DMS114 treated with DMSO at 0.1 percent for 48 hours (cell line): Measurements from ENCODE around the gene XK.
"Not testable (repeated sequence)": the region's sequence is repeated elsewhere in the genome, so short reads cannot be mapped to it uniquely, and the experiment has no call there.

Experiments used
- DNase-seq: peaks from one replicate; lab custom pipeline; 2025; ENCODE audit not compliant: unreplicated experiment; lab: John Stamatoyannopoulos, UW

XK gene, protein sequence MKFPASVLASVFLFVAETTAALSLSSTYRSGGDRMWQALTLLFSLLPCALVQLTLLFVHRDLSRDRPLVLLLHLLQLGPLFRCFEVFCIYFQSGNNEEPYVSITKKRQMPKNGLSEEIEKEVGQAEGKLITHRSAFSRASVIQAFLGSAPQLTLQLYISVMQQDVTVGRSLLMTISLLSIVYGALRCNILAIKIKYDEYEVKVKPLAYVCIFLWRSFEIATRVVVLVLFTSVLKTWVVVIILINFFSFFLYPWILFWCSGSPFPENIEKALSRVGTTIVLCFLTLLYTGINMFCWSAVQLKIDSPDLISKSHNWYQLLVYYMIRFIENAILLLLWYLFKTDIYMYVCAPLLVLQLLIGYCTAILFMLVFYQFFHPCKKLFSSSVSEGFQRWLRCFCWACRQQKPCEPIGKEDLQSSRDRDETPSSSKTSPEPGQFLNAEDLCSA

DNA sequence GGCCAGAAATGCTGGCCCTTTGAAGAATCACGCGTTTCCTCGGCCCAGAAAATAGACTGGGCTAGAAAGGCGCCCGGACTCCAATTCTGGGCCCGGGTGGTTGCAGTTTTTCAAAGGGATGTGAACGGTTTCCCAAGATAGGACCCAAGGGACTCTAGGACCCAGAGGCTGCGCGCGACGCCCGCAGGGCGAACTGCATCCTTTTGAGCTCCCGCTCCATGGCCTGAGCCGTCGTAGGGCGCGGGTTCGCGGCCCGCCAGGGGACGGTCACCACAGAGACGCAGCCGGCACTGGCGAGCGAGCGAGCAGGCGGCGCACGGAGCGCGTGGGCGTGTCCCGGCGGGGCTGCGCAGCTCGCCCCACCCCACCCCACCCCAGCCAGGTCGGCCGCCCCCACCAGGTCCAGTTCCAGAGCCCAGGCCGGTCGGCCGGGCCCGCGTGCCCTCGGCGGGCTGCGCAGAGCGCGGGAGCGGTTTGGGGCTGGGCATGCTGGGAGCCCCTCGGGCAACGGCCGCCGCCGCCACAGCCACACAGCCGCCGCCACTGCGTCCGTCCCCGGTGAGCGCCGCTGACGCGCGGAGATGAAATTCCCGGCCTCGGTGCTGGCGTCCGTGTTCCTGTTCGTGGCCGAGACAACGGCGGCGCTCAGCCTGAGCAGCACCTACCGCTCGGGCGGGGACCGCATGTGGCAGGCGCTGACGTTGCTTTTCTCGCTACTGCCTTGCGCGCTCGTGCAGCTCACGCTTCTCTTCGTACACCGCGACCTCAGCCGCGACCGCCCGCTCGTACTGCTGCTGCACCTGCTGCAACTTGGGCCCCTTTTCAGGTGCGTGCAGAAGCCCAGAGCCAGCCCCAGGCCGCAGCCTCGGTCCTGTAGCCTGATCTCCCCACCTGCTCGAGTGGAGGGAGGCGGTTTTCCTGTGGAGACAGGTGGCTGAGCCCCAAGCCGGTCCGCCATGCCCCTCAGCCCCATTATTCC, at the start of gene XK:
XK (plus strand) TSS at position 411 of the 979 bp plus-strand sequence; CDS start at position 582, 171 bp downstream.
- DNase-seq: peak; percentile 12

DNA sequence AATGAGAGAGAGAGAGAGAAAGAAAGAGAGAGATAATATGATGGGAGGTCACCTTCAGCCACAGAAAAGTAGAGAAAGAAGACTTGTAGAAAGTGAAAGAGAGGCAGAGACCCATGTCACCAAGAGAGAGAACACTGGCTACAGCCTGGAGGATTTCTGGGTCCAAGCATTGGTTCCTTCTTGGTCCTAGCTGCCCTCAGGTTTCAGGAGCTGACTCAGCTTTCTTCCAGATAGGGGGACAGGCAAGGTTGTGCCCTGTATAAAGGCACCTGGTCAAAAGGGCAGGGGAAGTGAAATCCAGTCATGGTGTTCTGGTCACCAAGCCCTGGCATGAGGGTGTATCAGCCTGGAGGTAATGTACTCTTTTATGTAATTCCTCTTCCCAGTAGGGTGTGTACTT, 47.5 kb upstream of the XK start:
- no peak for DNase-seq

DNA sequence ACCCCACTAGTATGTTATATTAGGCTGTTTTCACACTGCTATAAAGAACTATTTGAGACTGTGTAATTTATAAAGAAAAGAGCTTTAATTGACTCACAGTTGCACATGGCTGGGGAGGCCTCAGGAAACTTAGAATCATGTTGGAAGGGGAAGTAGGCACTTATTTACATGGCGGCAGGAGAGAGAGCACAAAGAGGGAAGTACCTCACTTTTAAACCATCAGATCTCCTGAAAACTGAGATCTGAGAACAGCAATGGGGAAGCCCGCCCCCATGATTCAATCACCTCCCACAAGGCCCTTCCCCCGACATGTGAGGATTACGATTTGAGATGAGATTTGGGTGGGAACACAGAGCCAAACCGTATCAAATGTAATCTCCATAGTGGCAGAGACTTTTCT, 45.4 kb upstream of the XK start:
- no peak for DNase-seq

DNA sequence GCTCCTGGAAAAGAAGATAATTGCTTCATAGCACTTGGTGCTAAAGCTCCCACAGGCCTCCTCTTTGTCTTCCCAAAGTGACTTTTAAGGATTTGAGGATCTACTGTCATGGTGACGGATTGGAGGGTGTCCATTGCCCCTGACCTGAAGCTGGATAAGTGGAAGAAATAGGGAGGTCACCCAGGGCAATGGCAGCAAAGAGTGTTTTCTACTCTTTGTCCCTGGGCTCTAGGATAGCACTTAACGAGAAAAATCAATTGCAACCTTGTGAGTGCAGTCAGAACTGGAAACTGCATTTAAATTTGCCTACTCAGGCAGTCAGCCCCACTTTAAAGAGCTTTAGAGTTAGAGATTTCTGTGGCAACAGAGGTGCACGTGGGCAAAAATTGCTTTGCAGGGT, 43.7 kb upstream of the XK start:
- no peak for DNase-seq

DNA sequence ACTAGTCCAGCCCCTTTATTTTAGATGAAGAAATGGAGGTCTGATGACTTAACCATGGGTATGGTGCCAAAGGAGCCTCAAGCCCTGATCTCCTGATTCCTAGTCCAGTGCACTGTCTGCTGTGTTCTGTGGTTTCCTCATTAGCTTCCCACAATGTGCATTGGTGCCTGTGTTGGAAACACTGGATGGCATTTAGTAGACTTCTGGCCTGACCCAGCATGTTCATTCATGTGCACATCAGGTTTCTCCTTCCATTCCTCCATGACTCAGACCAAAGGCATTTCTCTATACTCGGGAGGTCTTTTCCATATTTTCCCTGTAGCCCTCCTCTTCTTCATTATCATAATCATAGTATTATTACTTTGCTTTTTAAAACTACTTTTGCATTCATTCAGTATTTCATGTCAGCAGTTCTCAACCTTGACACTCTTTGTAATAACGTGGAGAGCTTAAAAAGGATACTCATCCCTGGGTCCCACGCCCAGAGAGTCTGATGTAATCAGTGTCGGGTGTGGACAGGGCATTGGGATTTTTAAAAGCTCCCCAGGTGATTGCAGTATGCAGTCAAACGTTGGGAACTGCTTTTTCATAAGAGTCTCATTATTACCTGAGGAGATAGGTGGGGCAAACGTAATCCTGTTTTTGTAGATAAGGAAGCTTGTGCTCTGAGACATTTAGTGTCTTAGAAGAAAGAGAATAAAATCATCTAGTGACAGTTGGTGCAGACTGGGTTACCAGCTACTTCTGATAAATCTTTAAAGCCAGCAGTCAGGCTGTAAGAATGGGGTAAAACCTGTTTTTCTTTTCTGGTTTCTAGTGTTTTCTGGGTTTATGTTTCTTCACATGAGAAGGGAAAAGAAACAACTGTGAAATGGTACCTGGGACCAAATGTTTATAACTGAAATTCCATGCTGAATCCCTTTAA, 40.9 kb upstream of the XK start:
- DNase-seq: no peak

DNA sequence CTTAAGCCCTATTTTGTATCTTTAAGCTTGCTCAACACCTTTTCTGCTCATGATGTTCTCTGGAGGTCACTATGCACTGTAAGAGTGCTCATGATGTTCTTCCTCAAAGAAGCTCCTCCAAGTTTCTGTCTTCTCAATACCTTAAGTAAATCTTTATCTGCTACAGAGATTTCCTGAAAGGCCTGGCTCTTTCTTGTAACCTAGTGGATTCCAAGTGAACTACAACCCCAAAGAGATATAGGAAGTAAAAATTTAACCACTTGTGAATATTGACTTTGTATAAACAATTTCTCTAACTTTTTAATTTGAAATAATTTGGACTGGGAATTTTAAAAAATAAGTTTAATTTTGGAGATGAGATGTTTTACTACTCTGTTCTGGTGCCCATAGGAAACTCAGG, 39.3 kb upstream of the XK start:
- DNase-seq: no peak

DNA sequence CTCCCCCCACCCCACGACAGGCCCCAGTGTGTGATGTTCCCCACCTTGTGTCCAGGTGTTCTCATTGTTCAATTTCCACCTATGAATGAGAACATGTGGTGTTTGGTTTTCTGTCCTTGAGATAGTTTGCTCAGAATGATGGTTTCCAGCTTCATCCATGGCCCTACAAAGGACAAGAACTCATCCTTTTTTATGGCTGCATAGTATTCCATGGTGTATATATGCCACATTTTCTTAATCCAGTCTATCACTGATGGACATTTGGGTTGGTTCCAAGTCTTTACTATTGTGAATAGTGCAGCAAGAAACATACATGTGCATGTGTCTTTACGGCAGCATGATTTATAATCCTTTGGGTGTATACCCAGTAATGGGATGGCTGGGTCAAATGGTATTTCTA, 34.7 kb upstream of the XK start:
- not testable (repeated sequence) for DNase-seq

DNA sequence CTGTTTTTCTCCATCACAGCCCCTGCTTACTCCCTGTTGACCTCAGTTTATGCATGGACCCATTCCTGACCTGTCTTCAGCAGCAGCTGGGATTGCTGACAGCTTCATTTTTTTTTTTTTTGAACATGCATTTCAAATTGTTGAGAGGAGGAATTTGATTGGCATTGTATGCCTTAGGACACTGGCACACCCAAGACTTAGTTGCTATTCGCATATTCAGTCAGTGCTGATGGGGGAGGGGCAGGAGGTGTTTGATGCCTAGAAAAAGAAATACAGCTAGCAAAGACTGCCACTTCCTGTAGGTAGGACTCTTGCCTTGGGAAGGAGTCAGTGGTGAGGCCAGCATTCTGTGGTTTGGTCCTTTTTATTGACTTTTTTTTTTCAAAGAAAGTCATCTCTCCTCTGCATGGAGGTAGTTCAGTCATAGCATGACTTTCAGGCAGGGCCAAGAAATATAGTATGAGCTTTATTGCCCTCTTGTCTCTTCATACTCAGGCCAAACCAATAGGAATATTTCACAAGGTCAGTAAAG, 33.6 kb upstream of the XK start:
- no peak for DNase-seq

DNA sequence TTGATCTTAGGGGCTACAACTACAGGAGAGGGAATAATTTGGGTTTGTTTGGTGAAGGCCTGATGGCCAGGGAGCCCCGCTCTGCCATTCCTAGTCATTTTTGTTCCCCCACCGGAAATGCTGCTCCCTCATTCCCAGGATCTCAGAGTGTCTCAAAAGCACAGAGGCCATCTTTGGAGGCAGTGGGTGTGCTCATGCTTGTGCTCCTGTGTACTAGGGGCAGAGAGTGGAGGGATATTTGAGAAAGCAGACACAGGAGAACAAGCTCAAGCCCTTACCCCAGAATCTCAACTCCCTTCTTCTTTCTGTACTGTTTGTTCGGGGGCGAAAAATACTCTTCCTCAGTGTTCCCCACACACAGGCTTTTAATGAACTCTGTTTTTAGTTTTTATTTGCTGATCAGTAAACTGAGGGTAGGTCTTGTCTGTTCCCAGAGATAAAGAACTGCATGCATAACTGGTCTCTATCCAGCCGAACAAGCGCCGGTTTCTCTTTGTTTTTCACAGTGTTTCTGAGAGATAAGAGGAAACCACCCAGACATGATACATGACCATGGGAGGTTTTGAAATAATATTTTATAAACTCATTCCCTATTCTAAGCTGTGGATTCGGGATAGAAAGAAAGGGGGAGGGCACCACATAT, 32.9 kb upstream of the XK start:
- DNase-seq: no peak

DNA sequence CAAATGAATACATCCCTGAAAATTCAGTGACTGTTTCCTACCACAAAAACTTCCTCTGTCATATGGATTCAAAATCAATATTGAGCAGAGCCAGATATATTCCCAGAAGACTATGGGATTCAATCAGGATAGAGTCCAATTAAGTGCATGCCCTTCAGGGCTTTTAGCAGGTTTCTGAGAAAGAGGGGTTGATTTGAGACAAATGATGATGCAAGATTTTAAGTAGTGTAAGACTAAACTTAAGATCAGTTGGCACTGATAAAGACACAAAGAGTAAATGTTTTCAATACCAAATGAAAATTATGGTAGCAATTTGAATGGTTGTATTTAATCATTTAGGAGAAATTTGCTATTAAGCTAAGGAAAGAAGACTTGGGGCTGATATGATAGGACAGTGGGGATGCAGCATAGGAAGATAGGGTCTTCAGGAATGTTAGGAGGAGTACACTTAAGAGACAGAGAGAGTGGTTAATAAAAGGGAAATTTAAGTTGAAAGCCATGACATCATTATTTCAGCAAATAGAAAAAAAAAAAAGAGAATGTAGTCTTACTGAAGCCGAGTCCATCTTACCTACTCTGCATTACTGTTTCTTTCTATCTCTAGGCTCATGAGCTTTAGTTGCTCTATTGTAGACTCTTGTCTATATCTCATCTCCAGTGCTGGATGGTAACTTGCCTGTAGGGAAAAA, 32.0 kb upstream of the XK start:
- DNase-seq: no peak

DNA sequence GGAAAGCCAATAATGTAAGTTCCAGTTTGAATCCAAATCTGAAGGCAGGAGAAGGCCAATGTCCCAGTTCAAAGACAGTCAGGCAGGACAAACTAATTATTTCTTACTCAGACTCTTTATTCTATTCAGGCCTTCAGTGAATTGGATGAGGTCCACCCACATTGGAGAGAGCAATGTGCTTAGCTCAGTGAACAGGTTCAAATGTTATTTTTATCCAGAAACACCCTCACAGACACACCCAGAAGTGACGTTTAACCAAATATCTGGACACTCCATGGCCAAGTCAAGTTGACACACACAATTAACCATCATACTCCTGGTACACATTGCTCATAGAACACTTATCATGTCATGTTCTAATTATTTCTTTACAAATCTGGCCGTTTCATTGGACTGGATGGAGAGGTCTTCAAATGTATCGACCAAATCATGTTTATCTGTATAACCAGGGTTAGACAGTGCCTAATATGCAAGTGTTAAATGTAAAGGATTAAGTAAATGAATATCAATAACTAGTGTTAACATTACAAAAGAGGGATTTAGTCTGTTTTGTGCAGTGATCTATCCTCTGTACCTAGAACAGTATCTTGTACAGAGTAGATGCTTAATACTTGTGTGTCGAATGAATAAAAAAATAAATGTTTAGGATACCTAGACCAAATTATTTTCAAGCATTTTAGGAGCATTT, 27.1 kb upstream of the XK start:
- no peak for DNase-seq

DNA sequence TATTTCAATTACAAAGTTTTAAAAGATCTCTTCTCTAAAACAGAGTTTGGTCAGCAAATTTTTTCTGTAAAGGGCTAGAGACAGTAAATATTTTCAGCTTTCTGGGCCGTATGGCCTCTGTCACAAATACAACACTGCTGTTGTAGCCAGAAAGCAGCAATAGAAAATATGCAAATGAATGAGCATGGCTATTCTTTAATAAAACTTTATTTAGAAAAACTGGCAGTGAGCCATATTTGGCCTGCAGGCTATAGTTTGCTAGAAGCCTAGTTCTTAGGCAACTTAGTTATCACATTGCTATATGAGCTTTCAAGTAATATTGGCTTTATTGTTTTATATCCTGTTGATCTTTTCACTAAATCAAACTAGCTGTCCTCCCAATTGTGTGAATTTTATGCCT, 26.5 kb upstream of the XK start:
- no peak for DNase-seq

DNA sequence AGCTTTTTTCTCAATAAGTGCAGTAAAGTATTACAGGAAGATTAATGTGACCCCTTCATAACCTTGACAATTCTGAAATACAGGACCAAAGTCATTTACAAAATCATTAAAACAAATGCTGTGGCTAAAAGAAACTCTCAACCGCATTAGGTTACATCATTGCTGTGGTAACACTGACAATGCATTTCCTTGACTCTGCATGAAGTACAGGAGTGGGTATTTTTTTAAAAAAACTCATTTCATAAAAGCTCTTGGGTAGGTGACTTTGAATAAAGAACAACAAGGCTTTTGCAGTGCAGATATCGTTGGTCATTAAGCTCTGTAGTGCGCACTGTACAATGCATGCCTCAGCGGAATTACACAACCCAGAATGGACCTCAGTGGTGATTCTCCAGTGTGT, 23.4 kb upstream of the XK start:
- no peak for DNase-seq

DNA sequence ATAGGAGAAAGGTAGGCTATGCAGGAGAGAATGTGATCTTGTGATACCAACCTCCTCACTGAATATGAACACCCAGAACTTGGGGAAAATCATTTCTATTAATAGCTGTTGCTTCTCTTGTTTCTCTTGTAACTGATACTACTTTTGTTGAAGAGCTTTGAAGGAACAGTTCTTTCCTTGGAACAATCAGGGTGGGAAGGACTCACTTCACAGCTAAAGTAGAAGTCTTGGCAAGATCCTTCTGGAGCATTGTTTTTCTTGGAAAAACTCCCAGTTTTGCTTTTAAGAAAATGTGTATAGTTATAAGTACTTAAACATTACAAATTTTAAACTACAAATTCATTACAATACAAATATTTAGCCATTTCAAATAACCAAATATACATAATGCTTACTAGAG, 19.1 kb upstream of the XK start:
- no peak for DNase-seq

DNA sequence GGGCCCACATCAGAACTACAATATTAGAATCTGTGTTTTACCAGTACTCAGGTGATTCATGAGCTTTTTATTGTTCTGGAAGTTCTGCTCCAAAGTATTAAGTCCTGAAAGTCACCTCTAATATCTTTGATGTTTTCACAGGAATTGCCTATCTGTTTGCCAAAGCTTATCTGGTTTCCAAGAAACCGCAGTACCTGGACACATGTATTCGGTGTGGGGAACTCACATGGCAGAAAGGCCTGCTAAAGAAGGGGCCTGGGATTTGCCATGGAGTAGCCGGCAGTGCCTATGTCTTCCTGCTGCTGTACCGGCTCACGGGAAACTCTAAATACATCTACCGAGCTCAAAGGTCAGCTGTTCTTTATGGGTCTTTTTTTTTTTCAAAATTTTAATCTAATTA, 18.4 kb upstream of the XK start:
- DNase-seq: no peak

DNA sequence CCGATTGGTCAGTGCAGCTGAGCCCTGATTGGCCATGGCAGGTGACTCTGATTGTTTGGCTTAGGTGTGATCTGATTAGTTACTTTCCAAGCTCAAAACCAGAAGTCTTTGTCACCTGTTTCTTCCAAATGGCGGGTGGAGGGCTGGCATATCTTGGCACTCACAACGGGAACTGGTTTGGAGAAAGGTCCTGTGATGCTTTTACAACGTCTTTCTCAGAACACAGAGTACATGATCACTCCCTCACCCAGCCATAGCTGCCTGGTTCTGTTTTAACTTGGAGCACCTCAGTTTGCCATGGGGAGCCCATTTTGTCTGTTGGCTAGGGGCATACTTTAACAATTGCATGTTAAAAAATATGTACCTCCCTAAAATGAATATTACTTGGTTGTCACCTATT, 13.0 kb upstream of the XK start:
- DNase-seq: no peak

DNA sequence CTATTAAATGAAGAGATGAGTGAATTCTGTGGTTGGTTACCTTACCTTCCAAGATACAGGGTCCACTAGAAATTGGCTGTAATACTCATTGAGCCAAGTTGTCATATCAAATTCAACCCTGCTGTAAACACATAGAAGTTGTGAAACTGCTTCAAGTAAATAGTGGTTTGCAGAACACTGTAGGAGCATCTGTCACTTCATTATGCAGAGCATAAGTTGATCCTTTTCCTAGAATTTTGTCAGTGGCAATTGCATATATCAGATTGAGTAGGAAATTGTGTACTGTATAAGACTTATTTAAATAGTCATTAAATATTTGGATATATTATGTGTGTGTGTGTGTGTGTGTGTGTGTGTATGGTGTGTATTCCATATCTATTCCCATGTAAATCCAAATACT, 8.8 kb upstream of the XK start:
- DNase-seq: no peak

DNA sequence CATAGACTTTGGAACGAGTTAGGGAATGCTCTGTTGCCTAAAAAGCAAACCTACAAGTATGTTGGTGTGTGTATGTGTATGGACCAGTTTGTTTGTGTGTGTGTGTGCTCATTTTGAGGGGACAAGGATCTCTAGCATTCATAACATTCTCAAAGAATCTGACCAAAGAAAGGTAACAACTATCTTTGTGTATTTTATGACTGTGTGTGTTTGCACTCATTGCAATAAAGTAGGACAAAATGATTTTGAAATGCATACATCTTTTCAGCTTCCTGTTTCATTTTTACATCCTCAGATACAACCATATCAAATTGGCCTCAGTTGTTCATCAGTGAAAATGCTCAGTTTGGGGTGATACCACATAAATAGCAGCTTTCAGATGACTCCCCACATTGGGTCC, 8.3 kb upstream of the XK start:
- no peak for DNase-seq

DNA sequence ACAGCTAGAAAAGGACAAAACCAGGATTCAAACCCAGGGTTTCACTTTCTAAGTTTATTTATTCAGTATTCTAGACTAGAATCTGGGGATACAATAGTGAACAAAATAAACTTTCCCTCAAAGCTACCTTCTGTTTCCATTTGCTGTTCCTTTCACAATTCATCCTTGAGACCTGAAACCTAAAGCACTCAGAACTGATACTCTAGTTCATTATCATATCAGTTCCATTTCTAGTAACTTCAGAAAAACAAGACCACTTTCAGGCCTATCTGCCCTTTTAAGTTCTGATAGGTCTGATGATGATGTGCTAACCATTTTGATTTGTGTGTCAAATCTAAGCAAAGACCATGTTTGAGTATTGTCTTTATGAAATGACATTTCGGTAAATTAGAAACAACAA, 7.8 kb upstream of the XK start:
- no peak for DNase-seq
